Astrocyte (in vitro differentiated cells and primary cell): ENCODE data around the gene ACOT11.

Experiments used
- CTCF ChIP-seq: IDR thresholded peaks from 2 replicates; pipeline ENCODE4 v1.5.1; 2011; ENCODE audit warnings: low read depth, mild to moderate bottlenecking, inconsistent platforms, low read length, moderate library complexity; ENCODE audit not compliant: insufficient read depth
- EZH2 ChIP-seq: IDR thresholded peaks from 2 replicates; pipeline ENCODE4 v1.6.1; 2012; ENCODE audit warnings: mild to moderate bottlenecking, low read length, inconsistent platforms; ENCODE audit not compliant: insufficient read depth

- TF ChIP-seq CTCF: no peak
- TF ChIP-seq EZH2: no peak
Observed at GRCh38 chr1:54595956-54596498, 48.0 kb downstream of the ACOT11 start.
